CD4-positive, alpha-beta T cell treated with Interleukin-17A for 4 hours (primary cell): ENCODE data around the gene NRXN3.

ENCODE experiments used
- DNase-seq: peaks from one replicate; pipeline ENCODE4 v3.0.0-alpha.2; 2020; ENCODE audit warnings: mixed read lengths

NRXN3 gene

GRCh38 chr14:78170203-78170602 is at the start of gene NRXN3:
TSS of gene NRXN3 (plus strand) at chr14:78170373. CDS start at chr14:78243094, 72,721 bp downstream.
- no peak for DNase-seq

GRCh38 chr14:78122436-78122835 is 47.7 kb upstream of the NRXN3 start:
- no peak for DNase-seq

- no peak for DNase-seq
Measured at GRCh38 chr14:78123650-78124253, 46.4 kb upstream of the NRXN3 start.

- DNase-seq, result no peak
Measured at GRCh38 chr14:78127961-78128360, 42.2 kb upstream of the NRXN3 start.

- DNase-seq, result no peak
Measured at GRCh38 chr14:78129375-78129774, 40.8 kb upstream of the NRXN3 start.

- DNase-seq, result no peak
Measured at GRCh38 chr14:78130356-78130755, 39.8 kb upstream of the NRXN3 start.

GRCh38 chr14:78131201-78131600 is 39.0 kb upstream of the NRXN3 start:
- DNase-seq, result no peak

- no peak for DNase-seq
Measured at GRCh38 chr14:78131616-78132015, 38.6 kb upstream of the NRXN3 start.

- DNase-seq, result no peak
Measured at GRCh38 chr14:78135450-78135891, 34.7 kb upstream of the NRXN3 start.

GRCh38 chr14:78136695-78137094 is 33.5 kb upstream of the NRXN3 start:
- DNase-seq, result no peak

GRCh38 chr14:78141590-78141989 is 28.6 kb upstream of the NRXN3 start:
- DNase-seq, result no peak

- no peak for DNase-seq
Measured at GRCh38 chr14:78142998-78143397, 27.2 kb upstream of the NRXN3 start.

- no peak for DNase-seq
Measured at GRCh38 chr14:78143489-78144145, 26.6 kb upstream of the NRXN3 start.

- no peak for DNase-seq
Measured at GRCh38 chr14:78152201-78153063, 17.7 kb upstream of the NRXN3 start.

- no peak for DNase-seq
Measured at GRCh38 chr14:78153064-78153341, 17.2 kb upstream of the NRXN3 start.

- DNase-seq, result no peak
Measured at GRCh38 chr14:78154827-78155226, 15.3 kb upstream of the NRXN3 start.

- DNase-seq, result no peak
Measured at GRCh38 chr14:78156196-78156595, 14.0 kb upstream of the NRXN3 start.

- DNase-seq, result no peak
Measured at GRCh38 chr14:78157494-78158437, 12.4 kb upstream of the NRXN3 start.

- DNase-seq, result no peak
Measured at GRCh38 chr14:78162202-78162601, 8.0 kb upstream of the NRXN3 start.

GRCh38 chr14:78164226-78164853 is 5.8 kb upstream of the NRXN3 start:
- no peak for DNase-seq

GRCh38 chr14:78172428-78172827 is 2.3 kb downstream of the NRXN3 start:
- no peak for DNase-seq

GRCh38 chr14:78173346-78174035 is 3.3 kb downstream of the NRXN3 start:
- DNase-seq, result no peak
